ENCODE measurements around the gene THBD.

THBD gene

GRCh38 chr20:23085436-23086055 is 36.1 kb upstream of the THBD start:
- TF ChIP-seq CEBPB (IDR thresholded peaks at IDR 0.05) (no peak), TAF1 (IDR thresholded peaks at IDR 0.05; ENCODE audit: low read depth) (no peak), MAX (IDR thresholded peaks at IDR 0.05) (no peak), EGR1 (IDR thresholded peaks at IDR 0.05) (no peak), USF1 (IDR thresholded peaks at IDR 0.05) (no peak), NFIC (IDR thresholded peaks at IDR 0.05) (no peak), FOXM1 (IDR thresholded peaks at IDR 0.05; ENCODE audit: borderline replicate concordance, low read depth) (no peak), TEAD4 (IDR thresholded peaks at IDR 0.05) (no peak), RAD21 (IDR thresholded peaks at IDR 0.05; ENCODE audit: low read depth) (no peak), YY1 (IDR thresholded peaks at IDR 0.05; ENCODE audit: low read depth) (no peak), CREB1 (IDR thresholded peaks at IDR 0.05; ENCODE audit: low read depth) (no peak), TCF12 (IDR thresholded peaks at IDR 0.05; ENCODE audit: low read depth) (no peak), REST (IDR thresholded peaks at IDR 0.05; ENCODE audit: low read depth) (no peak), ZBTB7A (IDR thresholded peaks at IDR 0.05; ENCODE audit: low read depth) (no peak)

- TF ChIP-seq REST (IDR thresholded peaks at IDR 0.05; ENCODE audit: low read depth), result no peak
- no peak for TF ChIP-seq ZBTB7A (IDR thresholded peaks at IDR 0.05; ENCODE audit: low read depth)
- TF ChIP-seq YY1 (IDR thresholded peaks at IDR 0.05; ENCODE audit: low read depth), result no peak
Measured at GRCh38 chr20:23084845-23085365, 35.4 kb upstream of the THBD start.

GRCh38 chr20:23084282-23084844 is 34.9 kb upstream of the THBD start:
- no peak for TF ChIP-seq CEBPB (IDR thresholded peaks at IDR 0.05)

- no peak for TF ChIP-seq ZBTB7A (IDR thresholded peaks at IDR 0.05; ENCODE audit: low read depth)
Measured at GRCh38 chr20:23083553-23084220, 34.2 kb upstream of the THBD start.

- TF ChIP-seq USF1 (IDR thresholded peaks at IDR 0.05), result no peak
- TF ChIP-seq REST (IDR thresholded peaks at IDR 0.05; ENCODE audit: low read depth), result no peak
- no peak for TF ChIP-seq RAD21 (IDR thresholded peaks at IDR 0.05; ENCODE audit: low read depth)
- TF ChIP-seq CREB1 (IDR thresholded peaks at IDR 0.05; ENCODE audit: low read depth), result no peak
- no peak for TF ChIP-seq FOXM1 (IDR thresholded peaks at IDR 0.05; ENCODE audit: borderline replicate concordance, low read depth)
- TF ChIP-seq EP300 (IDR thresholded peaks at IDR 0.05; ENCODE audit: borderline replicate concordance), result no peak
- TF ChIP-seq MAX (IDR thresholded peaks at IDR 0.05), result no peak
Measured at GRCh38 chr20:23082846-23083552, 33.5 kb upstream of the THBD start.

Data from Ishikawa (cell line).